HG03139 (cell line): ENCODE measurements around the gene CHD6.

Source experiments
- ATAC-seq: cut with Tn5 transposase; IDR thresholded peaks from one replicate; pipeline ENCODE4 v1.9.1; 2021; ENCODE audit not compliant: unreplicated experiment

CHD6 gene

DNA sequence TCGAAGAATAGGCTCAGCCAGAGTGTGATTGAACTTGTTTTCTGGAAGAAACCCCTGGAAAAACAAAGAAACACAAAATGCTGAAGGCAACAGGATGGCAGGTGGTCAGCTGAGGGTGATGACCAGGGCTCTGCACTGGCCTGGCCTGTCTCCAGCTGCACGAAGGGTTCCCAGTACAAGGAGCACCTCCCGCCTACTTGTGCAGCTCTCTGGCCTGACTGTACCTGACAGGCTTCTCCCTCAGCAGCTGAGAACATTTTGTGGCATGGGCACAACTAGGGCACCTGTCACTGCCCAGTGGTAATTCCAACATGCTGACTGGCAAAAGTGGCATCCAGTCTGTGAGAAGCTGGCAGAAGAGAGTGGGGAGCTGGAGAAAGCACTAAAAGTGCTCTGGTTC is 212.7 kb downstream of the CHD6 start:
- no peak for ATAC-seq

DNA sequence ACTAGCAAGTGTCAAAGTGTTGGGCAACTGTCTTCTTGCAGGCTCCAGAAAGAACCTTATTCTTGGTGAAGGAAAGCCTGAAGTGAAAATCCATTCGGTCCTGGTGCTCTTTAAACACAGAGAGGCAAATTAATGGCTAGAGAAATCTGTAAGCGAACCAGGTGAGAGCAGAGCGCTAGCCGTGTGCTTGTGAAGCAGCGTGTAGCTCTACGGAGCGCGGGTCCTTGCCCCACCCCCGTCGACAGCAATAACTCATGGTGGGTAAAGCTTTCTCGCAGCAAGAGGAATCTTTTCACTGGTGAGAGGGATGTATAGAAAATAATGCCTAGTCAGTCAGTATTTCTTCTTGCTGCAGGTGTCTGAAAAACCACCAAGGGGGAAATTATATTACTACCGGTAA is 214.6 kb downstream of the CHD6 start:
- ATAC-seq = no peak

DNA sequence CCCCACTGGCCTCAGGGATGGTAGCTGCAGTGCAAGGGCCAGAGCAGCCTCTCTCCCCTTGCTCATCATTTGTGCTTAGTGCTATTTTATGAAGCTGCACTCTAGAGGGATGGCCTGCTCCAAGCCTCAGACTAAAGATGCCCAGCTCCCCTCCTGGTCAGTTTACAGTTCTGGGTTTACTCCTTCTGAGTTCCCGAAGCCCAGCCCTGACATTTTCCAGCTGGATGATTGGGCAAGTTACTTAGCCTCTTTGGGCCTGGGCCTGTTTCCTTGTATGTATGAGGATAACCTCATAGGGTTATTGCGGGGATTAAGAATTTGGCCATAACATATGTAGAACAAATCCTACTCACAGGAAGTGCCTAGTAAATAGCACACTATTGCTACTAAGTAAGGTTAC is 219.8 kb downstream of the CHD6 start:
- ATAC-seq = no peak

DNA sequence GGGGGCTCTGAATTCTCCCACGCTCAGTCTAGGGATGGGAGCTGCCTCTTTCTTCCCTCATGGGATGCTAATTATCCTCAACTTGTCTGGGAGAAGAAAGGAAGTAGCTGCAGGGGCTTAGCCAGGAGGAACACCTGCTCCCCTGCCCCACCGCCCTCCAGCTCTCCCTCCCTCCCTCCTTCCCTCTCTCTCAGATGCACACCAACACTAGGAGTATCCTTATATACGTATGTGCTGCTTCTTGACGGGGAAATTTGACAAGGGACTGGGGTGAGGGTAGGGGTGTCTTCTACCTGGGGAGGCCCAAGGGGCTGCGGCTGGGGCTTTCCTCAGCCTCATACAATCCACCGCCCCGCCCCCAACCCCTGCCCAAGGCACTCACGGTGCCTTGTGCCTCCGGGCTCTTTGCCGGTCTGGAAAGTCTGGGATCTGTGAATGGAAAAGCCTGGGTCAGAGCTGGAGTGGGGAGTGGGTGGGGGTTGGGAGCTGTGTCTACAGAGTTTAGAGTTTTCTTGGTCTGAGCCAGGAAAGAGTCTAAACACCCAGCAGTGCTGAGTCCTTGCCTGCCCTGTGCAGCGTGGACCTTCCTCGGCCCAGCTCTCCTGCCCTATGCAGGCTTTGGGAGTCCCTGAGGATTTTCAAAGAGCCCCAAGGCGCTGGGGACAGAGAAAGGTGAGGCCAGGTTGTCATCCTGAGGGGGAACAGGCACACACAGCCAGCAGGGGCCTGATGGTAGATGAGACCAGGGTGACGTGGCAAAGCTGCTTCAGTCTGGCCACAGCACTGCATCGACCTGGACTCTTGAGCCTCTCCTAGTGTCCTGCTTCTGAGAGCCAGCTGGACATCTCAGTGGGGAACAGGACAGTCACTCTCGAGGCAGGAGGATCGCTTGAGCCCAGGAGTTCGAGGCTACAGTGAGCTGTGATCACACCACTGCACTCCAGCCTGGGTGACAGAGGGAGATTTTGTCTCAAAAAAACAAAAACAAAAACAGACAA is 222.2 kb downstream of the CHD6 start:
- no peak for ATAC-seq

DNA sequence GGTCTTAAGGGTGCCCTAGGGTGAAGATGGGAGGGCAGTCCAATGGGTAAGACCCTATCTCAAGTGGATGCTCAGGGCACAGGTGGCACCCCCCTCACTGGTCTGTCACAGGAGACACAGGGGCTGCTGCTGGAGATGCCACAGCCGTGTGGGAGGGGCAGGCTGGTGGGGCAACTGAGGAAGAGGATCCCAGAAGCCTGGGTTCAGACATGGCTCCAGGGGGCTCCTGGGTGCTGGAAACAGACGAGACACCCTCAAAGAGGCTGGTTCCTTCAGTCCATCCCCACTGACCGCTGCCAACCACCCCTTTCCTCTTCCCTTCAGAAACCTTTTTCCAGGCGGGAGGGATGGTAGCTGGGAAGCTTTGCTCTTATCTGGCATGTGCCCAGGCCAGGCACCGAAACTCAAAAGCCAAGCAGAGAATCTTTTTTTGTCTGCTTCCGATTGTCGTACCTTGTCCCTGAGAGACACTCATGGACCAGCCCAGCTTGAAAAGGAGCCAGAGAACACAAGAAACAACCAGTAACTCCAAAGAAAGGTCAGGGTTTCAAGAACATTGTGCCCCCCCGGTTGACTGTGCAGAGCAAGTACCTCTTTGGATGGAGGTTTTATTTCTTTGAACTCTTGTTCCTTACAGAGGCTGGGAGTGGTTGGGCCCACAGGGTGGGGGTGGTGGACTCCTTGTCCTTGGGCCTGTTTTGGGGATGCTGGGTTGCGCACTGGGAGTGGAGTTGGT is 223.1 kb downstream of the CHD6 start:
- no peak for ATAC-seq

DNA sequence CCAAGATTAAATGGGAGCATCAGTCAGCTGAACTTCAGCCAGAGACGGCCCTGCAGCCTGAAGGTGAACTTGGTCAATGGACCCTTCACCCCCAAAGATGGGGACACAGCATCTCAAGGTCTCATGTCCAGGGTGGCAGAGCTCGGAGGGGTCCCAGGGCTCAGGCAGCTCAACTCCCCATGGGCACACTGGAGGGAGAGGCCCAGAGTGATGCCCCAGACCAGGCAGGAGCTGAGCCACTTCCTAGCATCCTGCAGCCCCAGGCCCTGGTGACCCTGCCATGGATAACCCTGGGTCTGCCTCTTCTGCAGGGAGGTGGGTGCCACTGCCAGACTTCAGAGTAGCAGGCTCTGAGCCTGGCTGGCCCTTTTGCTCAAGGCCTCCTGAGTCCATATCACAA is 224.1 kb downstream of the CHD6 start:
- ATAC-seq = no peak

DNA sequence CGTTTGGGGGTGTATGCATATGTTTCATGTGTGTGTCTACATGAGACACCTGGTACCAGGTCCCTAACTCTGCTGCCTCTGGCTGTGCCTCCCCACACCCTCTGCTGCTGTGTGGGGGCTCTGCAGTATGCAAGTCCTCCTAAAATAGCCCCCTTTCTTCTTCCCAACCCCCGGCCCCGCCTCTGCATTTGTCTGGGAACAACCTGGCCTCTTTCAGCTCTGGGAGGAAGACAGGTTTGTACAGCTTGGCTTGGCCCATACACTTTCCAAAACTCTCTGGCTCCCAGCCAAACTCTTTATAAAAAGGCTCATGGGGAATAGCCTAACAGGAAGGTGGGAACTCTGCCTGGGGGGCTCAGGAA is 224.5 kb downstream of the CHD6 start:
- ATAC-seq = no peak

DNA sequence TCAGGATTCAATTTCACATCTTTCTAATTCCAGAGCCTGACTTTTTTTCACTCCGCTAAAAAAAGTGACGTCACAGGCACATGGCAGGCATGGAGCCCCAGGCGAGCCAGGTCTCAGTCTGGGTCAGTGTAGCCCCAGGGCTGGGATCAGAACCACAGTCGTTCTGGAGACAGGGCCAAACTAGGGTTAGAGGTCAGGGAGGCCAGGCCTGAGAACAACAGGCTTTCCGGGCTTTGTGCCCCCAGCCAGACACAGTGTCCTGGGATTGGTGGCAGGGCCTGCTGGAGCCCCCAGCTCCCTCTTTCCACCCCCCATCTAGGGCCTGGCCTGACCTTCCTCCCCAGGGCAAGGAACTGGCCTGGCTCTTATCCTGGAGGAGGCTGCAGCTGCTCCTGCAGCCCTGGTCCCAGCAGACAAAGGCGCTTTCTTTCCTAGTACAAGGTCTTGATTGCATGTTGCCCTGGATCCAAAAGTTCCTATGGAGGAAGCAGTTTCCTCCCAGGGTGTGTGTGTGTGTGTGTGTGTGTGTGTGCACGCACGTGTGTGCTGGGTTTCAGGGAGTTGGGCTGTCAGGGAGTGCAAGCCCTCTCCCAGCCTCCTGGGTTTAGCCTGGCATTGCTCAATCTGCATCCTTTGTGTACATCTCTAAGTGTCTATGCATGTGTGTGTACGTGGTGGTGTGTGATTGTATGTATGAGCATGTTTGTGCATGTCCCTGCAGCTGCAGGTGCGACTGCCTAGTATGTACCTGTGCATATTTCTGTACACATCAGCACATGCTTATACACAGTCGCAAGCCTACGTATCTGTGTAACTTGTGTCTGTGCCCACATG is 225.1 kb downstream of the CHD6 start:
- ATAC-seq = no peak

DNA sequence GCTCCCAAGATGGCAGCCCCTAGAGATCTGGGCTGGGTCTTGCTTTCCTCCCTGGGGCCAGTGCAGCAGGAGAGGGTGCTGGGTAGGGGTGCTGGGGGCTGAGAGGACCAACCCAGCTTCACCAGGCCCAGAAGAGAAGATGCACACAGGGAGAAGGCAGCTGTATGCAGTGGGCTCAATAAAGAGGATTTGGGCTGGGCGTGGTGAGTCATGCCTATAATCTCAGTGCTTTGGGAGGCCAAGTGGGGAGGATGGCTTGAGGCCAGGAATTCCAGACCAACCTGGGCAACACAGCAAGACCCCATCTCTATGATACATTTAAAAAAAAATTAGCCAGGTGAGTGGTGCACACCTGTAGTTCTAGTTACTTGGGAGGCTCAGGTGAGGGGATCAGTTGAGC is 225.9 kb downstream of the CHD6 start:
- ATAC-seq = no peak

DNA sequence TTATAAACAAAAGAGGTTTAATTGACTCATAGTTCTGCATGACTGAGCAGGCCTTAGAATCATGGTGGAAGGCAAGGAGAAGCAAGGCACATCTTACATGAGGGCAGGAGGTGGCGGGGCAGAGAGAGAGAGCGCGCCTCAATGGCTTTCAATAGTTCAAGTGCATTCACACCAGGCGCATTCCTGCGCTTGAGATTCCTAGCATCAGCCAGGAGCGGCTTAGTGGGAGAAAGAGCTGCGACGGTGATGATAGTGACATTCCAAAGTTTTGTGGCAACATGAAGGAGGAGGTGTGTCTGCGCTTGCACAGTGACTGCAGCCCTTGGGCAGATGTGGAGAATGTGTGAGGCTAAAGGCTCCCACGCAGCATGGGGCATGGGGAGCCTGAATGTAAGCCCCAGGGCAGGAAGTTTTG is 226.6 kb downstream of the CHD6 start:
- ATAC-seq = no peak

DNA sequence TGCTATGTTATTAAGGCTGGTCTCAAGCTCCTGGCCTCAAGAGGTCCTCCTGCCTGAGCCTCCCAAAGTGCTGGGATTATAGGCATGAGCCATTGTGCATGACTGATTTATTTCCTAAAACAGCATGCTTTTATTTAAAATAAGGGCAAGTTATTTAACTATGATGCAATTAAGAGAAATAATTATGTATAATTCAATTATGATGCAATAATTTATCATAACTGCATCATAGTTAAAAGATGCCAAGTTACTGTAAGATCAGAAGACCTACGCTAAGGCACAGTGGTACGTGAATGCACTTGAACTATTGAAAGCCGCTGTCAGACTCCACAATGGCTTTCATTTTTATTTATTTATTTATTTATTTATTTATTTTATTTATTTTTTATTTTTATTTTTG is 227.3 kb downstream of the CHD6 start:
- ATAC-seq = no peak

DNA sequence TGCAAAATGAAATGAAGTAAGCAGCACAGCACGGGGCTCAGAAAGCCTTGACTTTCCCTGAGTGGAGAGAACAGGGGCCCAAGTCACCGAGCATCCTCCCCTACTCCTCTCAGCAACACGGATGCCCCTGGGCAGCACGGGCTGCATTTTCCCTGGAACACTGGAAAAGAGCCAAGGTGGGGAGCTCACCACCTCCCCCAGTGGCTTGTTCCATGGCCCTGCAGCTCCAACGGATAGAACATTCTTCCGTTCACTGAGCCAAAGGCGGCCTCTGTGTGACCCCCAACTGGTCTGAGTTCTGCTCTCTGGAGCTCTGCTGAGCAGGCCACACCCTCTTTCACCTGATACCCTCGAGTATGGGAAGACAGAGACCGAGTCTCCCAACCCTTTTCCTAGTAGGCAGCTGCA is 230.7 kb downstream of the CHD6 start:
- ATAC-seq = no peak

DNA sequence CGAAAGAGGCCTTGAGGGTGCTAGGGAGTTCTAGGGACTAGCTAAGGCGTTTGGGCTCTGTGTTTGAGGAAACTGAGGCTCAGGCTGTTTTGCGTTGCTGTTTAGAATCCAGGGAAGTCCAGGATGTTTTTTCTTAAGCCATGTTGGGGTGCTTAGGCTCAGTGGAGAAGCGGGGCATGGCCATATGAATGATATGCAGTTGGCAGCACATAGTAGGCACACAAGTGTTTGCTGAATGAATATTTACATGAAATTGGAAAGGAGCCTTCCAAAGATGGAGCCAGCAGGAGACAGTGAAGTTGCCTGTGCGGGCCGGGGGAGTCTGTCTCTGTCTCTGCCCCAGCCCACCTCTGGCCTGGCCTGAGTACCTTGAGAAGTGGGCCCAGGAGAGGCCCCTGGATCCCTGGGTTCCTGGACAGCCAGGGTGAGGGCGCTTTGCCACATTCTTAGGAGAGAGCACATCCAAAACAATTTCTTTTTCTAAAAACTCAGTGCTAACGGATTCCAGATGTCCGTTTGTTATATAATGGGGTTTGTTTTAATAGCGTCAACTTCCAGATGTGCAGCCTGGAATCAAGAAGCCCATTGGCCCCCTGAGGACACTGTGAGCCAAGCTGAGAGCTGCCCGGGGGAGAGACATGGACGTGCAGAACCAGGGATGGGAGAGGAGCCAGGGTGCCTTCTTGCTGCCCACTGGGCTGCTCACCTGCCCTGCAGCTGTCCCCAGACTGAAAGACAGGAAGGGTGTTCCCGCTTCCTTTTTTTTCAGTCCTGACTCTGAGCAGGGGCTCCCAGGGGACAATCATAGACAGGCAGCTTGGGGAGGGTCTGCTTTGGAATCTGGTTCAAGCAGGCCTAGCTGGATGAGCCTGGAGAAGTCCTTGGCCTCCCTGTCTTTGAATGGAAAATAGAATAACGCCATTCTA is 231.4 kb downstream of the CHD6 start:
- ATAC-seq = no peak

DNA sequence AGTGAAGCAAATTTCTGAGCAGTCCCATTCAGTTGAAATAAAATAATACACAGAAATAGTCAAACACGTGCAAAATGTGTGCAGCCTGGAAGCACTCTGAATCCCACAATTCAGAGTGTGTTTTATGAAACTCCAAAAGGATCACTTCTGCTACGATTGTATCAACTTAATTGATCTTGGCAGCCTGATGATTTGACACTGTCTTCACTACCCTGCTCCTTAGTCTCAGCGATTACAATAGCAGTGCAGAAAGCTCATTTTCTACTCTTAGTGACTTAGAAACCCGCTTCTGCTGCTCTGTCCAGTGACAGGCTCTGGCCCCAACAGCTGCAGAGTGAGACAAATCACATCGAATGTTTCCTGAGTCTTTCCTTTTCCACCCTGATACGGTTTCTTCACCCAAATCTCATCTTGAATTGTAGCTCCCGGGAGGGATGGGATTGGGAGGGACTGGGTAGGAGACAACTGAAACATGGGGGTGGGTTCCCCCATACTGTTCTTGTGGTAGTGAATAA is 235.3 kb downstream of the CHD6 start:
- ATAC-seq = no peak

DNA sequence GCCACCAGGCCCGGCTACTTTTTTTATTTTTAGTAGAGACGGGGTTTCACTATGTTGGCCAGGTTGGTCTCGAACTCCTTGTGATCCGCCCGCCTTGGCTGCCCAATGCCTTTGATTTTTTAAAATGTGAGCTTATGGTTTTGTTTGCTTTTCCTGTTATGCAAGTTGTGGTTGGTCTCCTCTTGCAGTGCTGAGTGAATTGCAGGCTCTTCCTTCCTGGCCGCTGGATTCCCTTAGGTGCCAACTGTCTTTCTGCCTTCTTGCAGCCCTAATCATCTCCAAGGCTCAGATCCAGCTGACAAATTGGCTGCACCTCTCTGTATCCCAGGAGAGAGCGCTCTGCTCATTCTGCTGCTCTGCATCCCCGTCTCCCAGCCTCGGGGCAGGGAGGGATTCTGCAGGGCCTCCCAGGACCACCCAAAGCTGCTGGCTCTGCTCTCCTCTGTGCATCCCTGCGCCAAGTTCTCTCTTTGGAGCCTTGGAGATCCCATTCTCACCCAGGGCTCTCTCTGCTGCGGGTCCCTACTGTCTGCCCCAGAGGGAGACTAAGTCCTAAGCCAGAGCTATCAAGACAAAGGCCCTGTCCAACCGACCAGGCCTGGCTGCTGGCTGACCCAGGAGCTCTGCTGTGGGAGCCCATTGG is 237.5 kb downstream of the CHD6 start:
- no peak for ATAC-seq

DNA sequence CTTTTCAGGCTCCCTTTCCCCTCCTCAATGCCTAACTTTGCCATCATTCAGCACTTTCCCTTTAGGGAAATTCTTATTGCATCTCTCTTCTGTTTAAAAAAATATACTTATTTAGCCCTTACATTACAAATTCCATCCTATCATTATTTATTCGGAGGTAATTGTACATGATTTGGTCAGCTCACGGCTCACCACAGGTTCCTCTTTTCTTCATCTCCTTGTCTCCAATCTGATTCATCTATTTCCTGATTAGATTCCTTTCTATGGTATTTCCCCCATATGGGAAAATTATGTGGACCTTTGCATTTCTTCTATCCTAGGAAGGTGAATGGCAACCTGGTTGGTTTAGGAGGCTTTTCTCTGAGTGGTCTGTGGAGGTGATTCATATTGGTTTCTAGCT is 238.6 kb downstream of the CHD6 start:
- ATAC-seq = no peak

DNA sequence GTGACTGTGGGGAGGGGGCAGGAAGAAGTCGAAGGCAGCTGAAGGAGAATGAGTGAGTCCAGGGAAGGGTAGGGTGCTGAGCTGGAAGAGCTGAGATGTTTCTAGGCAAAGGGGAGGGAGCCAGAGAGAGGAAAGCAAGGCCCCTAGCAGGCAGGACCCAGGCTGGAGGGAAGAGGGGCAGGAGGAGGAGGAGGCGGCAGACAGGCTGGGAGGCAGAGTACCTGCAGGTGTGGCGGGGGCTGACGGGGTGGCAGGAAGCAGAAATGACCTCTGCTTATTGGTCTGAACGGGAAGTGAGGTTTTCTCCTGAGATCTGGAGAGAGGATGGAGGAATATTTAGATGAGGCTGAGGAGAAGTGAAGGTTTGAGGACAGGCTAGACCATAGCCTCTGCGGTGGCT is 240.9 kb downstream of the CHD6 start:
- ATAC-seq = no peak

DNA sequence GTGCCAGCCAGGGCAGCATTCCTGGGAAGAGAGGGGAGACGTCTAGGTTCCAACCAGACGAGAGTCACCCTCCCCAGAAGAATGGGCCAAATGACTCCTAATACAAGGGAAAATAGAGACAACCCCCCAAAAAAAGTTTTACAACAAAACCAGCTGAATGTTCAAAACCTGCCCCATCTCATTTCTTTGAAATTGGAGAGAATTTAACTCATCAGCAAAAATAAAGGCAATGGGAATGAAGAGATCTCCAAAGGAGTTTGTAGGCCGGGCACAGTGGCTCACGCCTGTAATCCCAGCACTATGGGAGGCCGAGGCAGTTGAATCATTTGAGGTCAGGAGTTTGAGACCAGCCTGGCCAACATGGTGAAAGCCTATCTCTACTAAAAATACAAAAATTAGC is 241.8 kb downstream of the CHD6 start:
- no peak for ATAC-seq

DNA sequence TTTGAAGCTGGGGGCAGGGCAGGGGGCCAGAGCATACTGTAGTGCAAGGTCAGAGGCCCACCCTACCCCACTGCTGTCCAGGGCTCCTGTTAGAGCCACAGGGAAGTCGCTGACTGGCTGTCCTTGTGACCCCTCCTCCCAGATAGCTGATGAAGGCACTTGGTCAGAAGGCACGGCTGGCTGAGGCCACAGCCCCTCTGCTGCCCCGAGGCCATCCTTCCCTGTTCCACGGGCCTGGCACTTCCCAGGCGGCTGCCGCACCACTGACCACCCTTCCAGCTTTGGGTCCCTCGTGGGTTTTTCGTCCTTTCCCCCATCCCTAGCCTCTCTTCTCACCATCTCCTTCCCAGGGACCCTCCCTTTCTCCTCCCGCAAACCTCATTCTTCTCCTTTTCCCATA is 242.3 kb downstream of the CHD6 start:
- ATAC-seq = no peak
